Prostate gland (tissue), 2 donors: Measurements from ENCODE around the gene SLC8A3. TPM values are rescaled to one million over a fixed set of nuclear protein-coding genes. Genes with fewer than 3 reads are reported as not detected.

ENCODE experiments used
- DNase-seq: peaks from one replicate; pipeline ENCODE4 v3.0.0-alpha.2; 2019; ENCODE audit warnings: low spot score
- H3K27ac ChIP-seq, 2 donors: fragments of 200-600 bp; sonication (generic); 2 replicates each; pipeline ENCODE4 v1.5.1; 2017 to 2019
- H3K27me3 ChIP-seq: fragments of 200-600 bp; sonication (generic); replicated peaks from 2 replicates; pipeline ENCODE4 v1.5.1; 2019; ENCODE audit not compliant: insufficient read depth
- H3K36me3 ChIP-seq, 2 donors: fragments of 200-600 bp; sonication (generic); 1 replicate in 1 of 2; 2 replicates in 1 of 2; pipeline versions ENCODE4 v1.5.1 to v1.8.1; 2017 to 2019
- H3K4me1 ChIP-seq: fragments of 200-600 bp; sonication (generic); replicated peaks from 2 replicates; pipeline ENCODE4 v1.5.1; 2019
- H3K4me3 ChIP-seq, 2 donors: fragments of 200-600 bp; sonication (generic); 2 replicates each; pipeline ENCODE4 v1.5.1; 2017 to 2019
- H3K9me3 ChIP-seq: fragments of 200-600 bp; sonication (generic); 2 replicates; pipeline ENCODE4 v1.5.1; 2017
- POLR2A ChIP-seq: fragments of 450-650 bp; IDR thresholded peaks from one replicate; pipeline ENCODE4 v1.6.1; 2016; ENCODE audit warnings: antibody characterized with exemption, mild to moderate bottlenecking
- POLR2AphosphoS5 ChIP-seq: sonication (generic); formaldehyde crosslinking; IDR thresholded peaks from one replicate; pipeline ENCODE4 v1.6.1; 2017; ENCODE audit warnings: antibody characterized with exemption
- WGBS: methylation state at CpG from one replicate; pipeline ENCODE4 v1.1.5; 2018; 5-methylcytosine and 5-hydroxymethylcytosine counted together
- intact Hi-C: fragments of 100-400 bp; cut with DNase I; formaldehyde crosslinking; loops from one replicate; pipeline ENCODE4 v1.14.2; 2022
- total RNA-seq, 2 donors: library from RNA; depleted of rRNA; stranded (reverse); fragments of >200 nt; gene quantifications; one replicate each; pipeline ENCODE4 v1.1.0, GENCODE V29; 2016
- TF ChIP-seq, protein P1 (sequence below), 4 experiments: fragments of 200-600 bp in 2 of 4; fragments of 450-650 bp in 2 of 4; sonication (generic) in 2 of 4; IDR thresholded peaks; 1 replicate in 3 of 4; 2 replicates in 1 of 4; pipeline ENCODE4 v1.5.1; 2016 to 2019; ENCODE audit warnings: antibody characterized with exemption in 4 of 4, mild to moderate bottlenecking in 2 of 4, moderate library complexity in 2 of 4

Gene SLC8A3
- total RNA-seq, 2 donors from 2014 or later: 0.62 to 0.77 TPM

DNA sequence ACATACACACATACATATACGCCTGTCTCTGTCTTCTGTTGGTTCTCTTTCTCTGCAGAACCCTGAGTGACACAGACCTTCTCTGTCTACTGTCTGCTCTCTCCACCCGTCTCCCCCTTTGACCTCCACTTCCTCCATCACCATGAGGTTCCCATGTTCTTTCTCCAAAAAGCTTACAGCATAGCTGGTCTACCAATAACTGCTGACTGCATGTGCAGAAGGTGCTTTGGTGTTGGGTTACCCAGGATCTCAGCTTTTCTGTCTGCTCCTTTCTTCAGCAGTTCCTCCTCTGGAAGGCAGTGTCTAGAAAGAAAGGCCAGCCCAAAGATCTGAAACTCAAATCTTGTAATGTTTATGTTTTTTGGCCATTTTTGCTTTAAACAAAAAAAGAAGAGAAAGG lies 184.0 kb downstream of the SLC8A3 start:
- WGBS: 77% methylated on average over 2 of the region's 2 CpGs
- H3K27me3 ChIP-seq: no peaks in the 10 kb centered on the region
- TF ChIP-seq, protein P1, sequence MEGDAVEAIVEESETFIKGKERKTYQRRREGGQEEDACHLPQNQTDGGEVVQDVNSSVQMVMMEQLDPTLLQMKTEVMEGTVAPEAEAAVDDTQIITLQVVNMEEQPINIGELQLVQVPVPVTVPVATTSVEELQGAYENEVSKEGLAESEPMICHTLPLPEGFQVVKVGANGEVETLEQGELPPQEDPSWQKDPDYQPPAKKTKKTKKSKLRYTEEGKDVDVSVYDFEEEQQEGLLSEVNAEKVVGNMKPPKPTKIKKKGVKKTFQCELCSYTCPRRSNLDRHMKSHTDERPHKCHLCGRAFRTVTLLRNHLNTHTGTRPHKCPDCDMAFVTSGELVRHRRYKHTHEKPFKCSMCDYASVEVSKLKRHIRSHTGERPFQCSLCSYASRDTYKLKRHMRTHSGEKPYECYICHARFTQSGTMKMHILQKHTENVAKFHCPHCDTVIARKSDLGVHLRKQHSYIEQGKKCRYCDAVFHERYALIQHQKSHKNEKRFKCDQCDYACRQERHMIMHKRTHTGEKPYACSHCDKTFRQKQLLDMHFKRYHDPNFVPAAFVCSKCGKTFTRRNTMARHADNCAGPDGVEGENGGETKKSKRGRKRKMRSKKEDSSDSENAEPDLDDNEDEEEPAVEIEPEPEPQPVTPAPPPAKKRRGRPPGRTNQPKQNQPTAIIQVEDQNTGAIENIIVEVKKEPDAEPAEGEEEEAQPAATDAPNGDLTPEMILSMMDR (IDR thresholded peaks at IDR 0.05): no peak
- TF ChIP-seq POLR2A: no peak
- no peak for TF ChIP-seq POLR2AphosphoS5
- H3K9me3 ChIP-seq: no peaks in the 10 kb centered on the region
- no peak overlapping the region for H3K4me3 ChIP-seq
- H3K27ac ChIP-seq: no peak overlapping the region
- no peaks in the 10 kb centered on the region for H3K4me1 ChIP-seq
- no peaks in the 10 kb centered on the region for H3K36me3 ChIP-seq
- intact Hi-C loops: loop anchor here (5.0 kb wide), 1 partner anchor 77 kb away; no protein-coding TSS in a partner anchor
- no peak for DNase-seq

DNA sequence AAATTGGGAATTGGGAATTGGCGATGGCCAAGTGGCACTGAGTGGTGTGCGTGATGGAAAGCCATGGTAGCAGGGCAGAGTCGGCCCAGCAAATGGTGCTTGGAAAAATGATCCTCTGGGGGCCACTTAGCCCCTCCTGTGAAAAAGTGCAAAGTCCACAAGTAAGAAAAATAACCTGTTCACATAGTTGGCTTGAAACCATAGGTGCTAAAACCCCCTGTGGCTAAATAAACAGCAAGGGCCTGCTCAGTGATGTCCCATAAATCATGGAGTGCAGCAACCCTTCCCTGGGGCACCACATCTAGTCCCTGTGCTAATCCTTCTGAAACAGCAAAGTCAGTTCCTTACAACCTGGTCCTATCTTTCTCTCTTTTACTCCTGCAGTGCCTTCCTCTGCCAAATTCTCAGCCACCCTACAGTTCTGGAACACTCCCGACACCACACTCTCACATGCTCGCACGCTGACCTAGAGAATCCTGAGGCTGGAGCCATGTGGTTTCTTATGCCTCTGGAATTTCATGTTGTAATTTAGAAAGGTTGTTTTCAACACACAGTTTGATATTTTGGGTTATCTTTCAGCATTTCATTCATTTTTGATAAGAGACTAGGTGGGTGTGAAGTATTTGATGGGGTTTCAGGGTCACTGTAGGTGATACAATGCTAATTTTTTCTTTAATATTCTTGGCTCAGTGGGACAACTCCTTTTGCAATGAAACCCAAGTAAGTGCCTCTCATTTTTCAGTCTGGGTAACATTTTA lies 186.0 kb downstream of the SLC8A3 start:
- intact Hi-C loops: no loop called here
- no peaks in the 10 kb centered on the region for H3K27me3 ChIP-seq
- DNase-seq: no peak

DNA sequence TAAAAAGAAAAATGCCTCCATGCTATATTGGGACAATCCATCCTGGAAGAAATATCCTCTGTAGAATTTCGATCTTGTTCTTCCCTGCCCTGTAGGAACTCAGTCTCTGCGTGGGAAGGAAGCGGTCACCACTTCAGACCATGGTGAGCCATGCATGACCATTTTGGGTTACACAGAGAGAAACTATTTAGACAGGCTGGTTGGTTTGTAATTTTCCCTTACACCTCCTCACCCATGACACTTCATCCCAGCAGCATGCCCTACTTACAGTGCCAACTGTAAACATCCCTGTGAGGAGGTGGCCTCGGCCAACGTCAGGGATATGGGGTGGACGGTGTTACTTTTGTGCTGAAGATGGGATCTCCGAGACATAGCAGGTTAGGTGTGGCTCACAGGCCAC lies 188.2 kb downstream of the SLC8A3 start:
- Histone ChIP-seq H3K4me1 (no peaks in the 10 kb centered on the region), H3K4me3 (no peak overlapping the region), H3K9me3 (no peaks in the 10 kb centered on the region), H3K36me3 (no peaks in the 10 kb centered on the region), H3K27ac (no peak overlapping the region), H3K27me3 (no peaks in the 10 kb centered on the region)
- 89% methylated on average over 7 of the region's 7 CpGs for WGBS
- TF ChIP-seq POLR2AphosphoS5 (no peak), POLR2A (no peak)
- TF ChIP-seq, protein P1 (IDR thresholded peaks at IDR 0.05): no peak
- no peak for DNase-seq
- intact Hi-C loops: no loop called here

More for the DNA sequence above, 186.0 kb downstream of the SLC8A3 start:
- no peak for TF ChIP-seq POLR2AphosphoS5
- TF ChIP-seq POLR2A: no peak
- TF ChIP-seq, protein P1 (IDR thresholded peaks at IDR 0.05): no peak
- Histone ChIP-seq H3K27ac (no peak overlapping the region), H3K4me1 (no peaks in the 10 kb centered on the region), H3K4me3 (no peak overlapping the region), H3K36me3 (no peaks in the 10 kb centered on the region), H3K9me3 (no peaks in the 10 kb centered on the region)
- 85% methylated on average over 6 of the region's 6 CpGs for WGBS

DNA sequence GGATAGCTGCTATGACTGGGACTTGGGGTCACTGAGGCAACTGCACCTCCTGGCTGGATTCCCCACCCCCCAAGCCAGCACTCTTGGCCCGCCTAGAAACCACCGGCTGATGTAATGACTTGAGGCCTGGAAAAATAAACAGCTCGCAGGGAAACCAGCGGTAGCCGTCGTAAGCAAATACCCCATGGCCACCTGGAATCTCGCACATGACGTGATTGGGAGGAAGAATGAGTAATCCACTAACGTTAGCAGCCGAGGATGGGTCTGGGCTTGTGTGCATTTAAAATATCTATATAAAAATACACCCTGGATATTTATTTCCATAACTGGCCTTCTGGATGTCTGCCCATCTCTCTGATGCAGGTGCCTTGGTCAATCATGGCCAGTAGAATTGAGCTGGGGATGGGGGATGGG lies 189.5 kb downstream of the SLC8A3 start:
- WGBS: 68% methylated on average over 10 of the region's 10 CpGs
- no peak for DNase-seq
- H3K36me3 ChIP-seq: no peaks in the 10 kb centered on the region
- no peaks in the 10 kb centered on the region for H3K4me1 ChIP-seq
- intact Hi-C loops: no loop called here
- H3K27ac ChIP-seq: no peak overlapping the region
- no peak overlapping the region for H3K4me3 ChIP-seq
- H3K27me3 ChIP-seq: no peaks in the 10 kb centered on the region
- TF ChIP-seq, protein P1 (IDR thresholded peaks at IDR 0.05): no peak
- TF ChIP-seq POLR2A (no peak), POLR2AphosphoS5 (no peak)
- no peaks in the 10 kb centered on the region for H3K9me3 ChIP-seq

GRCh38 chr14:69997849-69998248 lies 190.9 kb downstream of the SLC8A3 start:
- Histone ChIP-seq H3K4me1 (no peaks in the 10 kb centered on the region), H3K27ac (no peak overlapping the region), H3K4me3 (no peak overlapping the region), H3K36me3 (no peaks in the 10 kb centered on the region), H3K9me3 (no peaks in the 10 kb centered on the region), H3K27me3 (no peaks in the 10 kb centered on the region)
- no peak for TF ChIP-seq POLR2A
- peak; percentile 7 for TF ChIP-seq POLR2AphosphoS5
- TF ChIP-seq, protein P1 (IDR thresholded peaks at IDR 0.05): no peak
- no peak for DNase-seq
- 38% methylated on average over 5 of the region's 5 CpGs for WGBS
- intact Hi-C loops: no loop called here
